Spleen (tissue), 11 donors: ENCODE data around the gene ZDHHC14. TPM values are rescaled to one million over a fixed set of nuclear protein-coding genes. Genes with fewer than 3 reads are reported as not detected.

ENCODE experiments used
- DNase-seq: peaks from one replicate; pipeline ENCODE4 v3.0.0-alpha.2; 2020
- H3K27ac ChIP-seq, 8 donors: fragments of 200-600 bp; sonication (generic) in 7 of 8; 1 replicate in 4 of 8; 2 replicates in 4 of 8; pipeline versions ENCODE4 v1.5.0 to v1.8.0; 2016 to 2021; ENCODE audit warnings: inconsistent platforms in 4 of 8, mild to moderate bottlenecking in 4 of 8, moderate library complexity in 1 of 8
- H3K27me3 ChIP-seq, 7 donors: fragments of 200-600 bp; sonication (generic) in 6 of 7; replicated peaks in 1 of 7; 1 replicate in 4 of 7; 2 replicates in 3 of 7; pipeline versions ENCODE4 v1.5.0 to v1.8.0; 2016 to 2021; ENCODE audit warnings: inconsistent platforms in 3 of 7, mild to moderate bottlenecking in 1 of 7
- H3K36me3 ChIP-seq, 6 donors: fragments of 200-600 bp; sonication (generic) in 5 of 6; 1 replicate in 4 of 6; 2 replicates in 2 of 6; pipeline versions ENCODE4 v1.5.0 to v1.8.0; 2016 to 2021; ENCODE audit warnings: inconsistent platforms in 2 of 6
- H3K4me1 ChIP-seq, 6 donors: fragments of 200-600 bp; sonication (generic) in 5 of 6; 1 replicate in 3 of 6; 2 replicates in 3 of 6; pipeline versions ENCODE4 v1.5.0 to v1.8.0; 2016 to 2021; ENCODE audit warnings: inconsistent platforms in 3 of 6
- H3K4me3 ChIP-seq, 8 donors: fragments of 200-600 bp; sonication (generic) in 7 of 8; 1 replicate in 4 of 8; 2 replicates in 4 of 8; pipeline versions ENCODE4 v1.5.0 to v1.8.0; 2016 to 2021; ENCODE audit warnings: inconsistent platforms in 4 of 8, mild to moderate bottlenecking in 4 of 8, moderate library complexity in 2 of 8
- H3K9me3 ChIP-seq, 8 donors: fragments of 200-600 bp; sonication (generic) in 7 of 8; 1 replicate in 4 of 8; 2 replicates in 4 of 8; pipeline versions ENCODE4 v1.5.0 to v1.8.0; 2016 to 2021; ENCODE audit warnings: inconsistent platforms in 4 of 8
- CTCF ChIP-seq, 11 experiments: fragments of 200-600 bp in 7 of 11; fragments of 450-650 bp in 4 of 11; sonication (generic) in 4 of 11; IDR thresholded peaks in 8 of 11; conservative IDR thresholded peaks in 3 of 11; 1 replicate in 7 of 11; 2 replicates in 4 of 11; pipeline versions ENCODE4 v1.4.0 to v1.8.0; 2016 to 2021; ENCODE audit warnings: antibody characterized with exemption in 11 of 11, inconsistent platforms in 4 of 11, mild to moderate bottlenecking in 1 of 11
- POLR2A ChIP-seq, 3 donors: fragments of 450-650 bp; IDR thresholded peaks; one replicate each; pipeline ENCODE4 v1.5.1; 2017; ENCODE audit warnings: antibody characterized with exemption in 3 of 3, mild to moderate bottlenecking in 1 of 3
- POLR2AphosphoS5 ChIP-seq, 3 donors: sonication (generic); formaldehyde crosslinking; IDR thresholded peaks; one replicate each; pipeline ENCODE4 v1.5.1; 2017; ENCODE audit warnings: antibody characterized with exemption in 3 of 3
- WGBS, 5 donors: extraction: QIAGEN DNeasy Blood & Tissue Kit in 3 of 5; methylation state at CpG; one replicate each; pipeline versions ENCODE4 v1.1.5 to v1.1.7; 2013 to 2018; 5-methylcytosine and 5-hydroxymethylcytosine counted together
- intact Hi-C: fragments of 100-400 bp; cut with DNase I; formaldehyde crosslinking; loops from one replicate; pipeline ENCODE4 v1.15.0; 2023; ENCODE audit warnings: low total_unique reads
- polyA plus RNA-seq, 3 donors: library from polyadenylated mRNA; stranded (reverse); fragments of 200-250 nt; gene quantifications; one replicate each; pipeline ENCODE4 v1.2.1, GENCODE V29; 2013
- total RNA-seq, 7 donors: library from RNA; depleted of rRNA in 3 of 7; stranded (reverse); fragments of >200 nt in 3 of 7; fragmentation: NEBNext Ultra II Directional in 4 of 7; extraction: Animal tissue kit (Norgen Biotek cat#: 25700) in 4 of 7; gene quantifications; one replicate each; pipeline versions ENCODE4 v1.1.0 to v1.2.1, GENCODE V29; 2016 to 2021
- donor health status: healthy with polysubstance abuse.
- donor health status: DM: no; HTN: no; CAD: no; lungs with moderate emphysema.
- donor health status: DM: no; HTN: no; CAD: no.
- donor health status: Bipolar disorder and iron deficiency.
- donor health status: healthy.
- donor health status: DM: no; HTN: no; CAD: no.
- donor health status: DM: yes; HTN: yes; CAD: no.

Gene ZDHHC14
- total and polyA plus RNA-seq, 10 donors: 7.8 to 18.2 (median 11.7) TPM

- DNase-seq: no peak
- no peaks in the 10 kb centered on the region for H3K36me3 ChIP-seq
- TF ChIP-seq POLR2A (IDR thresholded peaks at IDR 0.05) (no peak), POLR2AphosphoS5 (IDR thresholded peaks at IDR 0.05) (peak; percentile 17 to 40 (median 19))
- intact Hi-C loops: no loop called here
- WGBS, 5 donors: 71 to 87% (median 82%) methylated on average over 11 of the region's 11 CpGs
- H3K9me3 ChIP-seq: peaks cover 0 to 3% (median 0%) of the 10 kb centered on the region in 8 donors
- H3K27ac ChIP-seq: no peak overlapping the region
- H3K27me3 ChIP-seq: no peaks in the 10 kb centered on the region
- H3K4me1 ChIP-seq: peaks cover 0 to 26% (median 8%) of the 10 kb centered on the region in 6 donors
- no peak overlapping the region for H3K4me3 ChIP-seq
These were observed 112.2 kb downstream of the ZDHHC14 start for GRCh38 chr6:157493173-157493572.

GRCh38 chr6:157493576-157493975 is 112.6 kb downstream of the ZDHHC14 start:
- intact Hi-C loops: no loop called here
- no peak for DNase-seq
- H3K9me3 ChIP-seq: peaks cover 0 to 3% (median 0%) of the 10 kb centered on the region in 8 donors
- 92 to 100% (median 97%) methylated on average over 3 to 10 of the region's 10 CpGs for WGBS, 5 donors
- no peak overlapping the region for H3K27ac ChIP-seq
- H3K4me3 ChIP-seq: no peak overlapping the region
- TF ChIP-seq CTCF (IDR thresholded peaks at IDR 0.05 in 8 of 11, conservative IDR thresholded peaks at IDR 0.05 in 3 of 11): no peak
- no peak for TF ChIP-seq POLR2AphosphoS5 (IDR thresholded peaks at IDR 0.05)
- no peak for TF ChIP-seq POLR2A (IDR thresholded peaks at IDR 0.05)
- H3K27me3 ChIP-seq: no peaks in the 10 kb centered on the region
- no peaks in the 10 kb centered on the region for H3K36me3 ChIP-seq
- peaks cover 0 to 23% (median 8%) of the 10 kb centered on the region in 6 donors for H3K4me1 ChIP-seq

GRCh38 chr6:157494132-157494710 is 113.2 kb downstream of the ZDHHC14 start:
- Histone ChIP-seq H3K9me3 (peaks cover 0 to 3% (median 0%) of the 10 kb centered on the region in 8 donors), H3K36me3 (no peaks in the 10 kb centered on the region), H3K27ac (no peak overlapping the region), H3K27me3 (no peaks in the 10 kb centered on the region), H3K4me1 (peaks cover 0 to 22% (median 8%) of the 10 kb centered on the region in 6 donors), H3K4me3 (no peak overlapping the region)
- 81 to 91% (median 84%) methylated on average over 6 of the region's 6 CpGs for WGBS, 5 donors
- no peak for DNase-seq
- TF ChIP-seq POLR2A (IDR thresholded peaks at IDR 0.05) (no peak), POLR2AphosphoS5 (IDR thresholded peaks at IDR 0.05) (no peak), CTCF (IDR thresholded peaks at IDR 0.05 in 8 of 11, conservative IDR thresholded peaks at IDR 0.05 in 3 of 11) (no peak)
- intact Hi-C loops: no loop called here

GRCh38 chr6:157496534-157497095 is 115.6 kb downstream of the ZDHHC14 start:
- intact Hi-C loops: no loop called here
- Histone ChIP-seq H3K27ac (no peak overlapping the region), H3K27me3 (no peaks in the 10 kb centered on the region), H3K4me3 (no peak overlapping the region), H3K36me3 (no peaks in the 10 kb centered on the region), H3K4me1 (peaks cover 3 to 26% (median 8%) of the 10 kb centered on the region in 6 donors), H3K9me3 (peaks cover 0 to 3% (median 0%) of the 10 kb centered on the region in 8 donors)
- WGBS, 5 donors: 80 to 92% (median 87%) methylated on average over 5 of the region's 5 CpGs
- peak in 1 of 3 donors; percentile 29 for TF ChIP-seq POLR2AphosphoS5 (IDR thresholded peaks at IDR 0.05)
- no peak for TF ChIP-seq CTCF (IDR thresholded peaks at IDR 0.05 in 8 of 11, conservative IDR thresholded peaks at IDR 0.05 in 3 of 11)
- no peak for TF ChIP-seq POLR2A (IDR thresholded peaks at IDR 0.05)
- no peak for DNase-seq
